Hepatocyte (in vitro differentiated cells): ENCODE results near the gene CBX2.

Source experiments
- CTCF ChIP-seq: fragments of 200-600 bp; sonication (generic); IDR thresholded peaks from 2 replicates; pipeline ENCODE4 v1.5.1; 2016; ENCODE audit warnings: antibody characterized with exemption, mild to moderate bottlenecking; ENCODE audit not compliant: poor library complexity
- EZH2 ChIP-seq: fragments of 200-600 bp; sonication (generic); IDR thresholded peaks from 2 replicates; pipeline ENCODE4 v1.6.1; 2016; ENCODE audit warnings: antibody characterized with exemption, mild to moderate bottlenecking, borderline replicate concordance
- EZH2phosphoT487 ChIP-seq: fragments of 200-600 bp; sonication (generic); IDR thresholded peaks from one replicate; pipeline ENCODE4 v1.6.1; 2018; ENCODE audit warnings: antibody characterized with exemption, mild to moderate bottlenecking, low read depth, moderate library complexity; ENCODE audit not compliant: unreplicated experiment, severe bottlenecking

GRCh38 chr17:79758271-79758670, 19.7 kb upstream of the CBX2 start:
- TF ChIP-seq CTCF (no peak), EZH2 (no peak), EZH2phosphoT487 (no peak)
